Neural progenitor cell (in vitro differentiated cells): ENCODE results near the gene TMEM161B.

Experiments used
- EZH2 ChIP-seq: fragments of 200-600 bp; sonication (generic); IDR thresholded peaks from 2 replicates; pipeline ENCODE4 v1.6.1; 2017; ENCODE audit warnings: antibody characterized with exemption, mild to moderate bottlenecking, moderate library complexity
- EZH2phosphoT487 ChIP-seq: fragments of 200-600 bp; sonication (generic); IDR thresholded peaks from 2 replicates; pipeline ENCODE4 v1.6.1; 2017; ENCODE audit warnings: antibody characterized with exemption
- TF ChIP-seq, protein P1 (sequence below): fragments of 200-600 bp; sonication (generic); IDR thresholded peaks from 2 replicates; pipeline ENCODE4 v1.5.1; 2017; ENCODE audit warnings: antibody characterized with exemption, mild to moderate bottlenecking

DNA sequence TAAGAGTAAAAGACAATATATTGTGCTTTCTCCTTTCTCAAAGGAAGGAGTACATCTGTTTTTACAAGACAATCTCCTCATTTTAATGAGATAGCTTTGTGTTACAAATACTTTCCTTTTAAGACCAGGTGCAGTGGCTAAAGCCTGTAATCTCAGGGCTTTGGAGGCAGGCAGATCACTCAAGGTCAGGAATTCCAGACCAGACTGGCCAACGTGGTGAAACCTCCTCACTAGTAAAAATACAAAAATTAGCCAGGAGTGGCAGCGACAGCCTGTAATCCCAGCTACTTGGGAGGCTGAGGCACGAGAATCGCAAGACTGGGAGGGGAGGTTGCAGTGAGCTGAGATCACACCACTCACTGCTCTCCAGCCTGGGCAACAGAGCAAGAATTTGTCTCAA is 11.8 kb downstream of the TMEM161B start:
- TF ChIP-seq, protein P1, sequence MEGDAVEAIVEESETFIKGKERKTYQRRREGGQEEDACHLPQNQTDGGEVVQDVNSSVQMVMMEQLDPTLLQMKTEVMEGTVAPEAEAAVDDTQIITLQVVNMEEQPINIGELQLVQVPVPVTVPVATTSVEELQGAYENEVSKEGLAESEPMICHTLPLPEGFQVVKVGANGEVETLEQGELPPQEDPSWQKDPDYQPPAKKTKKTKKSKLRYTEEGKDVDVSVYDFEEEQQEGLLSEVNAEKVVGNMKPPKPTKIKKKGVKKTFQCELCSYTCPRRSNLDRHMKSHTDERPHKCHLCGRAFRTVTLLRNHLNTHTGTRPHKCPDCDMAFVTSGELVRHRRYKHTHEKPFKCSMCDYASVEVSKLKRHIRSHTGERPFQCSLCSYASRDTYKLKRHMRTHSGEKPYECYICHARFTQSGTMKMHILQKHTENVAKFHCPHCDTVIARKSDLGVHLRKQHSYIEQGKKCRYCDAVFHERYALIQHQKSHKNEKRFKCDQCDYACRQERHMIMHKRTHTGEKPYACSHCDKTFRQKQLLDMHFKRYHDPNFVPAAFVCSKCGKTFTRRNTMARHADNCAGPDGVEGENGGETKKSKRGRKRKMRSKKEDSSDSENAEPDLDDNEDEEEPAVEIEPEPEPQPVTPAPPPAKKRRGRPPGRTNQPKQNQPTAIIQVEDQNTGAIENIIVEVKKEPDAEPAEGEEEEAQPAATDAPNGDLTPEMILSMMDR: no peak
- TF ChIP-seq EZH2: no peak
- no peak for TF ChIP-seq EZH2phosphoT487
